ENCODE data around the gene P2RX6. TPM values are rescaled to one million over a fixed set of nuclear protein-coding genes. Genes with fewer than 3 reads are reported as not detected.

The P2RX6 gene
- total and polyA plus RNA-seq, 4 donors, result 0.05 to 0.59 (median 0.33) TPM

- 82% methylated on average over 13 of the region's 13 CpGs for WGBS
- no peaks in the 10 kb centered on the region for H3K36me3 ChIP-seq (ENCODE audit: control insufficient read depth in 4 of 4, insufficient read depth in 3 of 4, low read depth in 1 of 4, low read length in 3 of 4)
- no peak for TF ChIP-seq ATF3 (IDR thresholded peaks at IDR 0.05)
- DNase-seq (ENCODE audit: low spot score), result no peak
- no peak overlapping the region for H3K27ac ChIP-seq (ENCODE audit: low read depth in 1 of 2, low read length in 2 of 2)
- H3K27me3 ChIP-seq (ENCODE audit: control insufficient read depth in 4 of 4, insufficient read depth in 4 of 4, low read length in 3 of 4), result no peaks in the 10 kb centered on the region
- no peaks in the 10 kb centered on the region for H3K4me1 ChIP-seq (ENCODE audit: control insufficient read depth in 4 of 4, insufficient read depth in 4 of 4, low read length in 3 of 4)
- no peaks in the 10 kb centered on the region for H3K9me3 ChIP-seq (ENCODE audit: control insufficient read depth in 4 of 4, low read length in 3 of 4)
- H3K4me3 ChIP-seq (ENCODE audit: low read depth in 1 of 3, low read length in 3 of 3), result no peak overlapping the region
- H3K9ac ChIP-seq (ENCODE audit: low read depth in 1 of 2, low read length in 2 of 2), result no peak overlapping the region
These were observed 8.1 kb downstream of the P2RX6 start for GRCh38 chr22:21022955-21023614.

- TF ChIP-seq SP1 (IDR thresholded peaks at IDR 0.05), result no peak
- TF ChIP-seq YY1 (IDR thresholded peaks at IDR 0.05), result no peak
- TF ChIP-seq REST (IDR thresholded peaks at IDR 0.05), result no peak
- no peak for TF ChIP-seq RAD21 (IDR thresholded peaks at IDR 0.05)
- TF ChIP-seq MAX (IDR thresholded peaks at IDR 0.05), result no peak
- no peak for TF ChIP-seq FOXA1 (IDR thresholded peaks at IDR 0.05)
- TF ChIP-seq HNF4A (conservative IDR thresholded peaks at IDR 0.05), result no peak
- no peak for TF ChIP-seq GABPA (IDR thresholded peaks at IDR 0.05 in 1 of 2, conservative IDR thresholded peaks at IDR 0.05 in 1 of 2)
- H3K27me3 ChIP-seq (ENCODE audit: control insufficient read depth in 4 of 4, insufficient read depth in 4 of 4, low read length in 3 of 4), result no peaks in the 10 kb centered on the region
- no peak overlapping the region for H3K4me3 ChIP-seq (ENCODE audit: low read depth in 1 of 3, low read length in 3 of 3)
- 75% methylated on average over 8 of the region's 8 CpGs for WGBS
- DNase-seq (ENCODE audit: low spot score), result no peak
- no peaks in the 10 kb centered on the region for H3K9me3 ChIP-seq (ENCODE audit: control insufficient read depth in 4 of 4, low read length in 3 of 4)
- H3K27ac ChIP-seq (ENCODE audit: low read depth in 1 of 2, low read length in 2 of 2), result no peak overlapping the region
- H3K4me1 ChIP-seq (ENCODE audit: control insufficient read depth in 4 of 4, insufficient read depth in 4 of 4, low read length in 3 of 4), result no peaks in the 10 kb centered on the region
- no peaks in the 10 kb centered on the region for H3K36me3 ChIP-seq (ENCODE audit: control insufficient read depth in 4 of 4, insufficient read depth in 3 of 4, low read depth in 1 of 4, low read length in 3 of 4)
- no peak overlapping the region for H3K9ac ChIP-seq (ENCODE audit: low read depth in 1 of 2, low read length in 2 of 2)
These were observed 10.3 kb downstream of the P2RX6 start for GRCh38 chr22:21025266-21025665.

- Histone ChIP-seq H3K9me3 (ENCODE audit: control insufficient read depth in 4 of 4, low read length in 3 of 4) (no peaks in the 10 kb centered on the region), H3K36me3 (ENCODE audit: control insufficient read depth in 4 of 4, insufficient read depth in 3 of 4, low read depth in 1 of 4, low read length in 3 of 4) (no peaks in the 10 kb centered on the region), H3K27me3 (ENCODE audit: control insufficient read depth in 4 of 4, insufficient read depth in 4 of 4, low read length in 3 of 4) (no peaks in the 10 kb centered on the region), H3K9ac (ENCODE audit: low read depth in 1 of 2, low read length in 2 of 2) (no peak overlapping the region), H3K4me1 (ENCODE audit: control insufficient read depth in 4 of 4, insufficient read depth in 4 of 4, low read length in 3 of 4) (no peaks in the 10 kb centered on the region), H3K27ac (ENCODE audit: low read depth in 1 of 2, low read length in 2 of 2) (no peak overlapping the region), H3K4me3 (ENCODE audit: low read depth in 1 of 3, low read length in 3 of 3) (no peak overlapping the region)
- no peak for DNase-seq (ENCODE audit: low spot score)
- TF ChIP-seq MAX (IDR thresholded peaks at IDR 0.05) (no peak), RAD21 (IDR thresholded peaks at IDR 0.05) (no peak), JUND (IDR thresholded peaks at IDR 0.05) (no peak), YY1 (IDR thresholded peaks at IDR 0.05) (no peak), FOXA1 (IDR thresholded peaks at IDR 0.05) (no peak), RXRA (IDR thresholded peaks at IDR 0.05) (no peak), HNF4G (IDR thresholded peaks at IDR 0.05) (no peak), ZBTB33 (IDR thresholded peaks at IDR 0.05) (no peak), CTCF (IDR thresholded peaks at IDR 0.05; ENCODE audit: low read depth, low read length, missing input control) (no peak), GABPA (IDR thresholded peaks at IDR 0.05 in 1 of 2, conservative IDR thresholded peaks at IDR 0.05 in 1 of 2) (no peak), SP1 (IDR thresholded peaks at IDR 0.05) (no peak)
- 93% methylated on average over 27 of the region's 27 CpGs for WGBS
These were observed 11.1 kb downstream of the P2RX6 start for GRCh38 chr22:21025763-21026755.
